Liver (tissue), 9 donors: ENCODE results near the gene PLCG2. TPM values are rescaled to one million over a fixed set of nuclear protein-coding genes. Genes with fewer than 3 reads are reported as not detected.

Source experiments
- DNase-seq: peaks from one replicate; pipeline ENCODE4 v3.0.0-alpha.2; 2017; ENCODE audit warnings: low spot score
- H3K27ac ChIP-seq, 2 donors: one replicate each; pipeline ENCODE4 v1.7.0; 2013; ENCODE audit warnings: inconsistent platforms in 2 of 2, low read length in 2 of 2, control low read depth in 1 of 2, low read depth in 1 of 2, mild to moderate bottlenecking in 1 of 2
- H3K27me3 ChIP-seq, 4 donors: one replicate each; pipeline versions ENCODE4 v1.6.1 to v1.7.0; 2013; ENCODE audit warnings: low read length in 3 of 4, inconsistent platforms in 1 of 4, mild to moderate bottlenecking in 1 of 4, moderate library complexity in 1 of 4; ENCODE audit not compliant: control insufficient read depth in 4 of 4, insufficient read depth in 4 of 4
- H3K36me3 ChIP-seq, 4 donors: one replicate each; pipeline versions ENCODE4 v1.6.1 to v1.7.0; 2013; ENCODE audit warnings: low read length in 3 of 4, mild to moderate bottlenecking in 3 of 4, low read depth in 1 of 4, moderate library complexity in 1 of 4; ENCODE audit not compliant: control insufficient read depth in 4 of 4, insufficient read depth in 3 of 4
- H3K4me1 ChIP-seq, 4 donors: one replicate each; pipeline versions ENCODE4 v1.6.1 to v1.7.0; 2013; ENCODE audit warnings: low read length in 3 of 4, mild to moderate bottlenecking in 3 of 4, moderate library complexity in 1 of 4; ENCODE audit not compliant: control insufficient read depth in 4 of 4, insufficient read depth in 4 of 4
- H3K4me3 ChIP-seq, 3 donors: one replicate each; pipeline versions ENCODE4 v1.6.1 to v1.7.0; 2013; ENCODE audit warnings: low read length in 3 of 3, control low read depth in 1 of 3, low read depth in 1 of 3, mild to moderate bottlenecking in 1 of 3
- H3K9ac ChIP-seq, 2 donors: one replicate each; pipeline ENCODE4 v1.7.0; 2013; ENCODE audit warnings: low read length in 2 of 2, mild to moderate bottlenecking in 2 of 2, moderate library complexity in 2 of 2, control low read depth in 1 of 2, low read depth in 1 of 2
- H3K9me3 ChIP-seq, 4 donors: one replicate each; pipeline versions ENCODE4 v1.6.1 to v1.7.0; 2013; ENCODE audit warnings: low read length in 3 of 4; ENCODE audit not compliant: control insufficient read depth in 4 of 4
- EGR1 ChIP-seq, 2 donors: IDR thresholded peaks; 2 replicates each; pipeline ENCODE4 v1.6.1; 2016 to 2018; ENCODE audit warnings: antibody characterized with exemption in 2 of 2, low read depth in 2 of 2
- FOXA1 ChIP-seq: IDR thresholded peaks from 2 replicates; pipeline ENCODE4 v1.6.1; 2016; ENCODE audit warnings: antibody characterized with exemption
- FOXA2 ChIP-seq: IDR thresholded peaks from 2 replicates; pipeline ENCODE4 v1.6.1; 2016; ENCODE audit warnings: antibody characterized with exemption
- GABPA ChIP-seq, 2 donors: IDR thresholded peaks in 1 of 2; conservative IDR thresholded peaks in 1 of 2; 2 replicates each; pipeline ENCODE4 v1.6.1; 2016; ENCODE audit warnings: antibody characterized with exemption in 2 of 2, mild to moderate bottlenecking in 1 of 2, moderate library complexity in 1 of 2
- HNF4A ChIP-seq, 2 donors: conservative IDR thresholded peaks; 2 replicates each; pipeline ENCODE4 v1.6.1; 2016; ENCODE audit warnings: antibody characterized with exemption in 2 of 2, mild to moderate bottlenecking in 2 of 2
- HNF4G ChIP-seq: IDR thresholded peaks from 2 replicates; pipeline ENCODE4 v1.6.1; 2016; ENCODE audit warnings: antibody characterized with exemption
- RAD21 ChIP-seq, 2 donors: IDR thresholded peaks; 2 replicates each; pipeline ENCODE4 v1.6.1; 2016; ENCODE audit warnings: antibody characterized with exemption in 2 of 2, mild to moderate bottlenecking in 2 of 2
- RXRA ChIP-seq, 2 donors: IDR thresholded peaks; 2 replicates each; pipeline ENCODE4 v1.6.1; 2017 to 2018; ENCODE audit warnings: antibody characterized with exemption in 2 of 2, mild to moderate bottlenecking in 1 of 2
- SP1 ChIP-seq: IDR thresholded peaks from 2 replicates; pipeline ENCODE4 v1.6.1; 2018; ENCODE audit warnings: antibody characterized with exemption, mild to moderate bottlenecking
- TAF1 ChIP-seq: conservative IDR thresholded peaks from 2 replicates; pipeline ENCODE4 v1.6.1; 2016; ENCODE audit warnings: antibody characterized with exemption, mild to moderate bottlenecking
- YY1 ChIP-seq: IDR thresholded peaks from 2 replicates; pipeline ENCODE4 v1.6.1; 2016; ENCODE audit warnings: antibody characterized with exemption, mild to moderate bottlenecking
- WGBS: extraction: QIAGEN DNeasy Blood & Tissue Kit; methylation state at CpG from one replicate; pipeline ENCODE4 v1.1.7; 2013; 5-methylcytosine and 5-hydroxymethylcytosine counted together
- polyA plus RNA-seq, 2 donors: library from polyadenylated mRNA; stranded (reverse) in 1 of 2; unstranded in 1 of 2; fragments of 200-250 nt in 1 of 2; fragments of >200 nt in 1 of 2; fragmentation: Nextera tagmentation in 1 of 2; extraction: Ambion mirVana in 1 of 2; gene quantifications; one replicate each; pipeline versions ENCODE4 v1.2.1 to v1.2.3, GENCODE V29; 2013 to 2015
- total RNA-seq, 2 donors: library from RNA; depleted of rRNA; stranded (reverse); fragments of >200 nt; gene quantifications; one replicate each; pipeline ENCODE4 v1.2.3, GENCODE V29; 2014
- TF ChIP-seq, protein P1 (sequence below): fragments of 150-350 bp; IDR thresholded peaks from 2 replicates; pipeline ENCODE4 v1.5.1; 2017; ENCODE audit warnings: improper control_type of control experiment, low read depth, low read length; ENCODE audit not compliant: missing input control
- TF ChIP-seq, protein P2 (sequence below): IDR thresholded peaks from 2 replicates; pipeline ENCODE4 v1.6.1; 2016; ENCODE audit warnings: antibody characterized with exemption
- TF ChIP-seq, protein P3 (sequence below): IDR thresholded peaks from 2 replicates; pipeline ENCODE4 v1.6.1; 2016; ENCODE audit warnings: antibody characterized with exemption
- TF ChIP-seq, protein P4 (sequence below): IDR thresholded peaks from 2 replicates; pipeline ENCODE4 v1.6.1; 2016; ENCODE audit warnings: antibody characterized with exemption, mild to moderate bottlenecking
- donor health status: healthy.
- donor health status: healthy.
- donor health status: healthy.
- donor health status: healthy.
- donor health status: healthy.

PLCG2 gene
- total RNA-seq (10 to 100 TPM; 20.8 to 21.6 TPM), polyA plus RNA-seq (10 to 100 TPM in 1 of 2 donors, 1 to 10 TPM in 1; 7.1 to 10.8 TPM)

DNA sequence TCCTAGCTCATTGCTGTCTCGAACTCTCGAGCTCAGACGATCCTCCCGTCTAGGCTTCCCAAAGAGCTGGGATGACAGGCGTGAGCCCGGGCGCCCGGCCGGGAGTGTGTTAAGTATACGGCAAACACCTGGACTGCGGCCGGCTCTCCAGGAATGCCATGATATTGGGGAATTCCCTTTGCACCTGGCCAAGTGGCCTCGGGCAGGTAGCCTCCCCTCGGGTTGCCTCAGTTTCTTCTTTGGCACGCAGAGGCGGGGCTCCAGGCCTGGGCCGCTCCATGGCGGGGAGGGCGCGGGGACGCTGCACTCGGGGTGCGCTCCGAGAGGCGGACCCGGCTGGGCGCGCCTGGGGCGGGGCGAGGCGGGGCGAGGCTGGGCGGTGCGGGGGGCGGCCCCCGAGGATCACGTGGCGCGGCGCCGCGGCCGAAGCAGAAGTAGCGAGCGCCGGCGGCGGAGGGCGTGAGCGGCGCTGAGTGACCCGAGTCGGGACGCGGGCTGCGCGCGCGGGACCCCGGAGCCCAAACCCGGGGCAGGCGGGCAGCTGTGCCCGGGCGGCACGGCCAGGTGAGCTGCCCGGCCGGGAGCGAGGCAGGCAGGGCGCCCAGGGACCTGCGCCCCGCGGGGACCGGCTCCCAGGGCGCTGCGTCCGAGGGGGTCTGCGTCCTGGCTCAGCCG, at the start of gene PLCG2:
Gene PLCG2 (plus strand): TSS at position 431 of the 675 bp plus-strand sequence. CDS start 6,699 bp downstream, outside the sequence.
- Histone ChIP-seq H3K4me3 (peak within 1 kb of the TSS; percentile 43 to 82 (median 62)), H3K36me3 (no peaks in the 10 kb centered on the region), H3K4me1 (peaks cover 0 to 14% (median 7%) of the 10 kb centered on the region in 4 donors), H3K27ac (peak within 1 kb of the TSS; percentile 11 to 19), H3K9ac (peak within 1 kb of the TSS in 1 of 2 donors; percentile 53), H3K9me3 (no peaks in the 10 kb centered on the region), H3K27me3 (no peaks in the 10 kb centered on the region)
- under 1% methylated on average over 78 of the region's 78 CpGs for WGBS
- TF ChIP-seq, protein P1, sequence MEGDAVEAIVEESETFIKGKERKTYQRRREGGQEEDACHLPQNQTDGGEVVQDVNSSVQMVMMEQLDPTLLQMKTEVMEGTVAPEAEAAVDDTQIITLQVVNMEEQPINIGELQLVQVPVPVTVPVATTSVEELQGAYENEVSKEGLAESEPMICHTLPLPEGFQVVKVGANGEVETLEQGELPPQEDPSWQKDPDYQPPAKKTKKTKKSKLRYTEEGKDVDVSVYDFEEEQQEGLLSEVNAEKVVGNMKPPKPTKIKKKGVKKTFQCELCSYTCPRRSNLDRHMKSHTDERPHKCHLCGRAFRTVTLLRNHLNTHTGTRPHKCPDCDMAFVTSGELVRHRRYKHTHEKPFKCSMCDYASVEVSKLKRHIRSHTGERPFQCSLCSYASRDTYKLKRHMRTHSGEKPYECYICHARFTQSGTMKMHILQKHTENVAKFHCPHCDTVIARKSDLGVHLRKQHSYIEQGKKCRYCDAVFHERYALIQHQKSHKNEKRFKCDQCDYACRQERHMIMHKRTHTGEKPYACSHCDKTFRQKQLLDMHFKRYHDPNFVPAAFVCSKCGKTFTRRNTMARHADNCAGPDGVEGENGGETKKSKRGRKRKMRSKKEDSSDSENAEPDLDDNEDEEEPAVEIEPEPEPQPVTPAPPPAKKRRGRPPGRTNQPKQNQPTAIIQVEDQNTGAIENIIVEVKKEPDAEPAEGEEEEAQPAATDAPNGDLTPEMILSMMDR: no peak
- TF ChIP-seq EGR1 (IDR thresholded peaks at IDR 0.05; ENCODE audit: low read depth in 2 of 2) (no peak), HNF4A (conservative IDR thresholded peaks at IDR 0.05) (no peak)
- TF ChIP-seq, protein P2, sequence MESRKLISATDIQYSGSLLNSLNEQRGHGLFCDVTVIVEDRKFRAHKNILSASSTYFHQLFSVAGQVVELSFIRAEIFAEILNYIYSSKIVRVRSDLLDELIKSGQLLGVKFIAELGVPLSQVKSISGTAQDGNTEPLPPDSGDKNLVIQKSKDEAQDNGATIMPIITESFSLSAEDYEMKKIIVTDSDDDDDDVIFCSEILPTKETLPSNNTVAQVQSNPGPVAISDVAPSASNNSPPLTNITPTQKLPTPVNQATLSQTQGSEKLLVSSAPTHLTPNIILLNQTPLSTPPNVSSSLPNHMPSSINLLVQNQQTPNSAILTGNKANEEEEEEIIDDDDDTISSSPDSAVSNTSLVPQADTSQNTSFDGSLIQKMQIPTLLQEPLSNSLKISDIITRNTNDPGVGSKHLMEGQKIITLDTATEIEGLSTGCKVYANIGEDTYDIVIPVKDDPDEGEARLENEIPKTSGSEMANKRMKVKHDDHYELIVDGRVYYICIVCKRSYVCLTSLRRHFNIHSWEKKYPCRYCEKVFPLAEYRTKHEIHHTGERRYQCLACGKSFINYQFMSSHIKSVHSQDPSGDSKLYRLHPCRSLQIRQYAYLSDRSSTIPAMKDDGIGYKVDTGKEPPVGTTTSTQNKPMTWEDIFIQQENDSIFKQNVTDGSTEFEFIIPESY: no peak
- peak; percentile 79 for DNase-seq

DNA sequence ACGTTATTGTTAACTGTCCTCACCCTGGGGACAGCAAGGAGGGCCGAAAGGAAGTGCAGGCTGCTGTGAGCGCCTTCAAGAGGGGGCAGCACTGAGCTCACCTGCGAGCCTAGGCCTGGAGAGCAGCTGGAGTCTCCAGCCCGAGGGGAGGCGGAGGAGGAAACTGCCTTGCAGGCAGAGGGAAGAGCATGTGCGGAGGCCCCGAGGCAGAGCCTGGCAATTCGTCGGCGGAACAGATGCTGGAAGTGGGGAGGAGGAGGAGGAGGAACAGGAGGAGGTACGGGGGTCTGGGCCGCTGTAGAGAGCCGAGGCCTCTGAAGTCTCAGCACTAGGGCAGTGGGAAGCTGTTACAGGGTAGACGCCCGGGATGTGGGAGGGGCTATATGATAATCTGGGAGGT, 49.6 kb upstream of the PLCG2 start:
- H3K4me3 ChIP-seq: no peak overlapping the region
- 86% methylated on average over 16 of the region's 16 CpGs for WGBS
- no peak for DNase-seq
- H3K9me3 ChIP-seq: no peaks in the 10 kb centered on the region
- H3K27ac ChIP-seq: no peak overlapping the region
- no peaks in the 10 kb centered on the region for H3K36me3 ChIP-seq
- H3K9ac ChIP-seq: no peak overlapping the region
- peaks cover 0 to 9% (median 3%) of the 10 kb centered on the region in 4 donors for H3K4me1 ChIP-seq
- peaks cover 0 to 2% (median 0%) of the 10 kb centered on the region in 4 donors for H3K27me3 ChIP-seq
- TF ChIP-seq YY1 (no peak), GABPA (IDR thresholded peaks at IDR 0.05 in 1 of 2, conservative IDR thresholded peaks at IDR 0.05 in 1 of 2) (no peak), HNF4A (conservative IDR thresholded peaks at IDR 0.05) (no peak), FOXA2 (no peak), HNF4G (no peak), TAF1 (no peak), RAD21 (IDR thresholded peaks at IDR 0.05) (no peak), SP1 (no peak), RXRA (IDR thresholded peaks at IDR 0.05) (no peak), FOXA1 (no peak)
- TF ChIP-seq, protein P2: no peak
- TF ChIP-seq, protein P3, sequence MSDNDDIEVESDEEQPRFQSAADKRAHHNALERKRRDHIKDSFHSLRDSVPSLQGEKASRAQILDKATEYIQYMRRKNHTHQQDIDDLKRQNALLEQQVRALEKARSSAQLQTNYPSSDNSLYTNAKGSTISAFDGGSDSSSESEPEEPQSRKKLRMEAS: no peak
- TF ChIP-seq, protein P4, sequence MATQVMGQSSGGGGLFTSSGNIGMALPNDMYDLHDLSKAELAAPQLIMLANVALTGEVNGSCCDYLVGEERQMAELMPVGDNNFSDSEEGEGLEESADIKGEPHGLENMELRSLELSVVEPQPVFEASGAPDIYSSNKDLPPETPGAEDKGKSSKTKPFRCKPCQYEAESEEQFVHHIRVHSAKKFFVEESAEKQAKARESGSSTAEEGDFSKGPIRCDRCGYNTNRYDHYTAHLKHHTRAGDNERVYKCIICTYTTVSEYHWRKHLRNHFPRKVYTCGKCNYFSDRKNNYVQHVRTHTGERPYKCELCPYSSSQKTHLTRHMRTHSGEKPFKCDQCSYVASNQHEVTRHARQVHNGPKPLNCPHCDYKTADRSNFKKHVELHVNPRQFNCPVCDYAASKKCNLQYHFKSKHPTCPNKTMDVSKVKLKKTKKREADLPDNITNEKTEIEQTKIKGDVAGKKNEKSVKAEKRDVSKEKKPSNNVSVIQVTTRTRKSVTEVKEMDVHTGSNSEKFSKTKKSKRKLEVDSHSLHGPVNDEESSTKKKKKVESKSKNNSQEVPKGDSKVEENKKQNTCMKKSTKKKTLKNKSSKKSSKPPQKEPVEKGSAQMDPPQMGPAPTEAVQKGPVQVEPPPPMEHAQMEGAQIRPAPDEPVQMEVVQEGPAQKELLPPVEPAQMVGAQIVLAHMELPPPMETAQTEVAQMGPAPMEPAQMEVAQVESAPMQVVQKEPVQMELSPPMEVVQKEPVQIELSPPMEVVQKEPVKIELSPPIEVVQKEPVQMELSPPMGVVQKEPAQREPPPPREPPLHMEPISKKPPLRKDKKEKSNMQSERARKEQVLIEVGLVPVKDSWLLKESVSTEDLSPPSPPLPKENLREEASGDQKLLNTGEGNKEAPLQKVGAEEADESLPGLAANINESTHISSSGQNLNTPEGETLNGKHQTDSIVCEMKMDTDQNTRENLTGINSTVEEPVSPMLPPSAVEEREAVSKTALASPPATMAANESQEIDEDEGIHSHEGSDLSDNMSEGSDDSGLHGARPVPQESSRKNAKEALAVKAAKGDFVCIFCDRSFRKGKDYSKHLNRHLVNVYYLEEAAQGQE: no peak
